CD4-positive, alpha-beta T cell treated with Interferon gamma for 1 hour (primary cell): ENCODE measurements around the gene CIB1.

Experiments used
- DNase-seq: peaks from one replicate; pipeline ENCODE4 v3.0.0-alpha.2; 2020

Gene CIB1

DNA sequence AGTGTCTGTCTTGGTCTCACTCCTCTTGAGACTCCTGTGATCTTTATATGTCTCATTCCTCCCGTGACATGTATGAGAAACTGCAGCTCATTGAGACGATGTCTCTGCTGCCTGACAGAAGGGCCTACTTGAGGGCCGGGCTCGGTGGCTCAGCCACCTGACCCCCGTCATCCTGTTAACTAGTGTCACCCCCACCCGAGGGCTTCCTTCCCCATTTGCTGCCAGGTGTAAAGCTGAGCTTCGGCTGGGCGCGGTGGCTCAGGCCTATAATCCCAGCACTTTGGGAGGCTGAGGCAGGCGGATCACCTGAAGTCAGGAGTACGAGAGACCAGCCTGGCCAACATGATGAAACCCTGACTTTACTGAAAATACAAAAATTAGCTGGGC, 19.9 kb downstream of the CIB1 start:
- peak; percentile 53 for DNase-seq

DNA sequence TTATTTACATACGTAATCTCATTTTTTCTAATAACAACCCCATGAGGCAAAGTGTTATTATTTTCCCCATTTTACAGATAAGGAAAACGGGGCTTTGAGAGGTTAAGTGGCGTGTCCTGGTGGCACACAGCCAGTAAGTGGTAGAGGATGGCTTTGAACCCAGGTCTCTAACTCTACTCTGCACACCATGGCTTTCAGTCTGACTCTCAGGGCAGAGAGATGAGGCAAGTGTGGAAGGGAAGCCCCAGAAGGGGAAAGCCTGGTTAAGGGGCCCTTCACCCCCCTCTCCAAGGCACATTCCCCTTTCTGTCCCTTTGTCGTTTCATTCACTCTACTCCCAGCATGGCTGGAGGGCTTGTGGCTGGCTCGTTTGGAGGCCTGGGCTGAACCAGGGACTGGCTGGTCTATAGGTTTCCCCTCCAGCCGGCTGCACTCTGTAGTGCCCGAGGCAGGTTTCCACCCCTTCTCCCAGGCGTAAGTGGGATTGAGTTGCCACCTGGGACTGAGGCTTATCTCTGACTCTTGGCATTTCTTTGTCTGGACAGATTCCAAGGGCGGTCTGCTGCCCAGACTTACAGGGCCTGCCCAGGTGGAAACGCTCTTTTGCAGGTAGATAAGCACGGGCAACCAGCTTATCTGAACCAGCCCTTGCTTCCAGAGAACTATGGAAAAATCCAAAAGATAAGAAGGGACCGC, 20.5 kb downstream of the CIB1 start:
- DNase-seq = no peak

DNA sequence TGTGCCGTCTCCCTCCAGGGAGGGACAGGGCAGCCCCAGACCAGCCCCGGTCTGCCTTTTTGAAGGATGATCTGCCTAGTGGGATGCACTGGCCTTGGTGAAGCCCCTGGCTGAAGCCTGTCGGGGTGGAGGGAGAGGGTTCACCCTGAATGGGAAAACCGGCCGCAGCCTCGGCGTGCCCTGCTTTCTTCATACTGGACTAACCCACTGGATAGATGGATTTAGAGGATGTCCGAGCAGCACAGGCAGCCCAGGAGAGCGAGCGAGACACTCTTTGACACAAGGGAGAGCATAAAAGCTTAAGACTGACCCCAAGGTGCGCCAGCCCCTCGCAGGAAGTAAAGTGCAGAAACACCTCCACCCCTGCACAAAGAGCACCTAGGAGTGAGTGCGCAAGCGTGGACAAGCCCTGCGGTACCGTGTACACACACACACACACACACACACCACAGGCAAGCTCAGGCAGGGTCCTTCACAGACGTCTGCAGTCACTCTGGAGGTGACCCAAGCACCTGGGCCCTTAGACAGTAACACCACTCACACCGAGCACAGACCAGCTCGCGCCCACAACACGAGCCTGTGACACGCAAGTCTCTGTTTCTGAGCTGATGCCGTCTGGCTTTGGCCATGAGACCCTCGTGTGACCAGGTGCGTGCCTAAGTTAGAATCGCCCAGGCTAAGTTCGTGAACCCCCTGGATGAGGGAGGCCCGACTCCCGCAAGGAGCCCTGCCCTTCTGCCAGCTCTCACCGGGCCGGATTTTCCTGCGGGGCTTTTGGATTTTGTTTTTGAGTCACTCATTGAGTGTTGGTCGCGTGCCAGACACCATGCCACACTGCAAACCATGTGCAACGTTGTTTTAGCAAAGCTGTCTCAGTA, 21.3 kb downstream of the CIB1 start:
- DNase-seq = no peak

DNA sequence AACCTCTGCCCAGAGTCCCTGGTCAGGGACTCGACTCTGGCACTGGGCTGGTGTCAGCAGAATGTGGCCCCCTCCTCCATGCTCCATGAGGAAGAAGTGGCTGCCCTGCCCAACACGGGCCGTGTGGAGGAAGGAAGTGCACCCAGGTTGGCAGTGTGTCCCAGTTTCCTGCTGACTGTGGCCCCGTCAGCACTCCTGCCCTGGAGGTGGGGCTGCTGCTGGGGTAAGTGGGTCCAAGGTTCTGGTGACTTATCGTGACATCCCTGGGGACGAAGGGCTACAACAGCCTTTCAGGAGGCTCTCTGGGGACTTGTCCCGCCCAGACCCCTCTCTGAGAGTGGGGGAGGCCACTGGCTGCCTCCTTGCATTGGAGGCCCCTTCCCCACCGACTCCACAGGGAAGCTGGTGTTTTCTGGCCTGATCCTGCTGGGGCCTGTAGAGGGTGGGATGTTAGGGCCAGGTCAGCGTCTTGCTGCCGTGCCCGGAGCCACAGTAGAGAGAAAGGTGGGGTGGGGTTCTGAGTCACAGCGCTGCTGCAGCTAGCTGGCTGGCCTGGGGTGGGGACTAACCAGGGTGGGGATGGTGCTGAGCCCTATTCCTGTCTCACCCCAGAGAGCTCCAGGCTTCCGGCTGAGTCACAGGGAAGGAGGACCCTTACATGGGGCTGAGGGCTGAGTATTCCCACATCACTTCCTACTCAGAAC, 22.1 kb downstream of the CIB1 start:
- DNase-seq = no peak

DNA sequence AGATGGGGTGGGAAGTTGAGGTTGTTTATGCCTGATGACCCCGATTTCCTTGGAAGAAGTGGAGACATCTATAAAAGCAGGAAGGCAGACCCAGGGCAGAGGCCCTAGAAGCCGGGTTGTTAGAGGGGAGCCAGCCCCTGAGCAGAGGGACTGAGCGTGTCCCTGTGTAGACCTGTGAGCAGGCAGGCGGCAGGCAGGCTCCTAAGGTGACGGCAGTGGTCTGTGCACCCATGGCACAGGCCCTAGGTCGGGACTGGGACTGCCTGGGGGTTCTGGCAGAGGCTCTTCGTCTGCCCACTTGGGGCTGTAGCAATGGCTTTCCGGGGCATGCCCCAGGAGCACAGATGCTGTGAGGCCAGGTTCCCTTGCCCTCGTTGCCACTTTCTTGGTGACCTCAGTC, 22.7 kb downstream of the CIB1 start:
- DNase-seq = no peak

DNA sequence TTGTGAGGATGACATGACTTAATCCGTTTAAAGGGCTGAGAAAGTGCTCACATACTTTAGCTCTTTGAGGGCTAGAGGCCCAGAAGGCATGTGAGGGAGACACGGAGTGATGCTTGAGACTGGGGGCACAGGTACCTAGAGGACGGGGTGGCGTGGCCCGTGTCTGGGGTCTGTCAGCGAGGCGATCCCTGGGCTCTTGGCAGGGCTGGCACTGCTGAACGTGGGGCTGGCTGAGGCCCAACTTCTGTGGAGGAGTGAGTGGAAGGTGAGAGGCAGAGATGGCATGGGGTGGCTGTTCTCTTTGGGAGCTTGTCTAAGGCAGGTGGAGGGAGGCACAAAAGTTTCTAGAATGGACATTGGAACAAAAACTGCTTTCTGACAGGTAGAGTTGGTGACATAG, 23.1 kb downstream of the CIB1 start:
- DNase-seq = no peak

DNA sequence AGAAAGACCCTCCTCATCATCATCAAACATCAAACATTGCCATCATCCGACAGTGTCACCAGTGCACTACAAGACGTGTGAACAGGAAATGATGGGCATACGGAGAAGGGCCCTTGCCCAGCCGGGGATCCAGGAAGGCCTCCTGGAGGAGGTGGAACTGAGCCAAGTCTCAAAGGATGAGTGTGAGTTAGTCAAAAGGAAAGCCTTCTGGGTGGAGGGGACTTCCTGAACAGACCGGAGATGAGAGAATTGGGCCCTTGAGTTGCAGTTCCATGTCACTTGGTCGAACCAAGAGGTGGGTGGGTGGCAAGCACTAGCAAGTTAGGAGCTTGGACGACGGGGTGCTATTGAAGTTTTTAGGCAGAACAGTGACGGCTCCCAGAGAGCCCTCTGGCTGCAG, 24.1 kb downstream of the CIB1 start:
- no peak for DNase-seq

DNA sequence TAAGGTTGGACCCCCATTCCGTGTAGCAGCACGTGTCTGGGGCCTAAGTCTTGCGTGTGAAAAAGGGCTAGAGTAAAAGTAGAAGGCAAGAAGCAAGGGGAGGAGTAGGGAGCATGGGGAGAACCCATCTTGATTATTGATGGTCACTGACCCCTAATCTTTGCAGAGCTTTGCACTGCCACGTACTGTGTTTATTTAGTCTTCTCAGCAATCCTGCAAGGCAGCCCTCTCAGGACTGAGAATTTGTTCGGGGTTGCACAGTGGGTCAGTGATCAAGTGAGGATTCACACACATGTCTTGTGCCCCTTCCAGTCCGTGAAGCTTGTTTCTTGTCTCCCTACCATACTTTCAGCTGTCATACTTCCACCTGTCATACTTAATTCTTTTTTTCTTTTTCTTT, 25.4 kb downstream of the CIB1 start:
- DNase-seq = no peak

DNA sequence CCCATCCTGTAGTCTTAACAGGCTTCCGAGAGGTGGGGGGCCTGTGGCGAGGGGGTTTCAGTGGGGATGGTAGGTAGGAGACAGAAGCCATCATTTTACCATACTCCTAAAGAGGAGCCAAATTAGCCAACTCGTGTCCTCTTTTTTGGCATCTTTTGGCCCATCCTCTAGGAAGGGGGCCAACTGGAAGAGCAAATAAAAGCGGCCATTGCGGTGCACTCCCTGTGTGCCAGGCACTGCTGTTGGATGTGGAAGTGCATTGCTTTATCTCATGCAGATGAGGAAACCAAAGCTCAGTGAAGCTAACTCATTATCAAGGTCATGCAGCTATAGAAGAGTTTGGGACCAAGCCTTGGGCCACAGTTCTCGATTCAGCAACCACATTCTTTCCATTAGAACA, 26.5 kb downstream of the CIB1 start:
- no peak for DNase-seq

DNA sequence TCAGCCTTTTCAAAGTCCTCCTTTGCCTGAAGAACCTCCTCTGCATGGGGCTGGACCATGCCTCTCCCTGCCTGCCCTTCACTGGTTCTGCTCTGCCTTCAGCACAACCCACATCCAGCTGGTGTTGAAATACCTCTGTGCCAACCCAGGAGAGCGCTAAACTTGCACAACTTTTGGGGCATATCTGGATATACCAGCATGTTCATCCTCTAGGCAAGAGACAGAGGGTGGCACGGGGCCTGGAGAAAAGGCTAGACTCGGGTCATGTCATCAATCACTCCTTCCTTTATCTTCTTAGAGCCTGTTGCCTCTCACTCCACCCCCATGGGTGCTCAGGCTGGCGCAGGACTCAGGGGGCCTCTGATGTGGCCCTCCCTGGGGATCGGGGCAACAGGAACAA, 27.9 kb downstream of the CIB1 start:
- DNase-seq = peak; percentile 16

DNA sequence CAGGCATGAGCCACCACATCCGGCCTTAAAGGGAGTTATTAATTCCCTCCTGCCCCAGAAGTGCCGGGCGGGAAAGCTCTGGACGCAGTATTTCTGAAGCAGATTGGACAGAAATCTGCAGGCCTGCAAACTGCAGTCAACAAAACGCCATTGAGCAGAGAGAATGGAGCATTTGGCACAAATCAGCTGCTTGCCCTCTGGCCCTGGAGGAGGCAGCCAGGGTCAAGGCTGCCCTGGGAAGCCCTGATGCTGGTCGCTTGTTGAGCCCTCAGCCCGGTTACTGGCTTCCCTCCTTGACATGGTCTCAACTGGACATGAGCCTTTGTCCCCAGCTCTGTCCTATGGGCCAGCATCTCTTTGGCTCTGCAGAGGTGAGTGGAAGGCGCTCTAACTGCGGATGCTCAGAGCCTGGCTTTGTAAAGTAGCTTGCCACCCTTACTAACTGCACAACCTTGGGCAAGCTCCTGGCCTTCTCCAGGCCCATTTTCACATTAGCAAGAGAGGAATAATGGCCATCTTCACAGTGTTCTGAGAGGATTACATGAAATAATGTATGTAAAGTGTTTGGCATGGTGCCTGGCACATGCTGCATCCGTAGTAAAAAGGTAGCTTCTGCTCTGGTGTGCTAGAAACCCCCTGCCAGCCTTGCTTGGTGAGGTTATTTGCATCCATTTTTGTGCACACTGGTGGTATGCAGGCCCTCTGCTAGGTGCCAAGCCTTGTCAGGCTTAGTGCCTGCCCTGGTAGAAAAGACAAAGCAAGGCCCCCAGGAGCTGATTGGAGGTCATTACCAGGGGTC, 28.5 kb downstream of the CIB1 start:
- no peak for DNase-seq

DNA sequence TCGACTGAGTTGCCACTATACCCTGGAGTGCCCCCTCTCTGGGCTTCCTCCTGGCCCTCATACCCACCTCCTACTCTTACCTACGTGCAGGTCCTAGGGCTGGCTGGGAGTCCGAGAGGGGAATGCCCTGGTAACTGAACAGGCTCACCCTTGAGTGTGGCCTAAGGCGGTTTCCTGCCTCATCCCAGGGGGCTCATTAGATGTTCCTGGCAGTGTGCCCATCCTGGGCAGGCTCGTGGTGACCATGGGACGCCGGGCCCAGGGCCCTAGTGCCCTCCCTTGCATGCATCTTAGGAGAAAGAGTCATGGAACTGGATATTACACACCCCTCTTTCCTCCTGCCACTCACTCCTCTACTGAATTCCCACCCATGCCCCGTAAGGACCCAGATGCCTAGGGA, 29.8 kb downstream of the CIB1 start:
- no peak for DNase-seq

DNA sequence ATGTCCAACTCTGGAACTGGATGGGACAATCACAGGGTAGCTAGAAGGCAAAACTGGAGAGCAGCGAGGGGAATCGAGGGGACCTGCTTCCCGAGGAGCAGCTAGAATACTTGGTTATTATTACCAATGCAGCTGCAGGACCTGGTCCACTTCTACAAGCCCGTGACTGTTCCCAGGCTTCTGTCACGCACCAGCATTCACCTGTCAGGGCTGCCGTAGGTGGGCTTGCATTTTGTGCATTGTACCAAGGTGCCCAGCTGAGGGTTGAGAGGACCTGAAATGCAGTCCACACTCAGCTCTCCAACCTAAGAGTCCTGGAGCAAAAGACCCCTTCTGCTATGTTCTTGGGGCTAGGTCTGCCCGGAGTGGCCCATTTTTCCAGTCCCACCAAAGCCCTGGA, 30.3 kb downstream of the CIB1 start:
- DNase-seq = no peak

DNA sequence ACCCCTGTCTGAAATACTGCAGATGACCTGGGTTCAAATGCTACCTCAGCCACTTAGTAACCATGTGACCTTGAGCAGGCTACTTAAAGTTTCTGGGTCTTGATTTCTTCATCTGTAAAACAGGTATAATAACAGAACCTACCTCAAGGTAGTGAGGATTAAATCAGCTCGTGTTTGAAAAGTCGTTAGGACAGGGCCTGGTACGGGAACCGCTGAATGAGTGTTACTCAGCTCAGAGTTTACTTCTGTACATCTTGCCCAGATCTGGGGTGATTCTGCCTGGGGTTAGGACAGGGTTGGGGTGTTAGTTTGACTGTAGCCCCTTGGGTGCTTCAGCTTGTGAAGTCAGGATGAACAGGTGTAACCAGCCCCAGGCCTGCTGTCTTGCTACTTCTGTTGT, 30.8 kb downstream of the CIB1 start:
- DNase-seq = no peak

DNA sequence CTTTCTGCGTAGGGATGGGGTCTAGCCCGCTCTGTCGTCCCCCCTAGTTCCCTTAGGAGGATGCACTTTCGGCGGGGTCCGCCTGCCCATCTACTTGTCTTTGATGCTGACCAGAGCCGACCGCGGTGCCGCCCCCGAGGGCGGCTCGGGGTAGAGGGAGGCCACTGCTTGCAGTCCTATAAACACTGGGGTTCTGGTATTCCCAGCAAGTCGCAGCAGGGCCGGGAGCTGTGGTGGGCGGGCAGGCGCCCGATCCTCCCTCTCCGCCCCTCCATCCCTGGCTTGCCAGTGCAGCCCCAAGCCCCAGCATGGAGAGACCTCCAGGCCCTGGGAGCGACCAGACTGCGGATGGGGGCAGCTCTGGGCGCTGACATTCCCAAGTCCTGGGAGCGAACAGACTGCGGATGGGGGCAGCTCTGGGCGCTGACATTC, 31.8 kb downstream of the CIB1 start:
- DNase-seq = no peak

DNA sequence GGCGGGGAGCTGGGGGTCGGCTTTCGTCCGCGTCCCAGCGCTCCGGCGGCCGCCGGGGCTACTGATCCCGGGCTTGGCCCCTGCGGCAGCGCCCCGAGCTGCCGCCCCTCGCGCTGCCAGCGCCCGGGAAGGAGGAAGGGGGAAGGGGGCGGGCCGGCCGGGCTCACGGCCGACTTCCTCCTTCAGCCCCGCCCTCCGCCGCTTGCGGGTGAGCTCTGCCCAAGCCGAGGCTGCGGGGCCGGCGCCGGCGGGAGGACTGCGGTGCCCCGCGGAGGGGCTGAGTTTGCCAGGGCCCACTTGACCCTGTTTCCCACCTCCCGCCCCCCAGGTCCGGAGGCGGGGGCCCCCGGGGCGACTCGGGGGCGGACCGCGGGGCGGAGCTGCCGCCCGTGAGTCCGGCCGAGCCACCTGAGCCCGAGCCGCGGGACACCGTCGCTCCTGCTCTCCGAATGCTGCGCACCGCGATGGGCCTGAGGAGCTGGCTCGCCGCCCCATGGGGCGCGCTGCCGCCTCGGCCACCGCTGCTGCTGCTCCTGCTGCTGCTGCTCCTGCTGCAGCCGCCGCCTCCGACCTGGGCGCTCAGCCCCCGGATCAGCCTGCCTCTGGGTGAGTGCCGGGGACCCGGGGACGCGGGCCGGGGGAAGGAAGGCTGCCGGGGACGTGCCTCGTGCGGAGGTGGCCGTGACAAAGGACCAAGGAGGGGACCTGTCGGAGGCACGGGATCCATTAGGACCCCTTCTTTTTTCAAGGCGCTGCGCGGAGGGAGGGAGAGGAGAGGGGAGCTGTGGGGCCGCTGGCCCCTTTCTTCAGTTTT, 32.4 kb downstream of the CIB1 start, which contains the start of gene SEMA4B:
TSS of gene SEMA4B (plus strand) at position 201 of the 814 bp plus-strand sequence. CDS start at position 450, 249 bp downstream.
- DNase-seq = peak; percentile 69

DNA sequence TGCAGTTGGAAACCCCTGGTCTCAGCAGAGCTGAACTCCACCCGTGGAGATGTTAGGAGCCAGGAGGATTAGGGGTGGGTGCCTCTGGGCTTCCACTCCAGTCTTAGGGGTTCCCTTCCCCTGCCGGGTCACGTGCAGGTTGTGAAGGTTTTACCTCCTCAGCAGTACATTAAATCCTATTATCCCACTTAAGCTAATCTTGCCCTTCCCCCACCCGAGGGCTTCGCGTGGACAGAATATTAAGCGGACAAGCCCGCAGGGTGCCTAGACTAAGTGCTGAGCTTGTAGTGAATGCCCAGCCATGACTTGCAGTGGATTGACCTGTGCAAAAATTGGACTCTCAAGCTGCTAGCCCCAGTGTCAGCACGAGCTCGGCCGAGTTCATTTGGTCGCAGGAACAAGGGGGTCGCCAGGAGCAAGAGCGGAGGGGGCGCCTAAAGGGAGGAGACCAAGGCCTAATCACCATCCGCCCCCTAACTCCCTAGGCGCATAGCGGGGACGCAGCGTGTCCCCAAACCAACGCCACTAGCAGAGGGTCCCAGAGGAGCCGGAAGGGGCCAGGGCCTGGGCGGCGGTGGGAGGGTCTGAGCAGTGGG, 33.1 kb downstream of the CIB1 start:
- no peak for DNase-seq

DNA sequence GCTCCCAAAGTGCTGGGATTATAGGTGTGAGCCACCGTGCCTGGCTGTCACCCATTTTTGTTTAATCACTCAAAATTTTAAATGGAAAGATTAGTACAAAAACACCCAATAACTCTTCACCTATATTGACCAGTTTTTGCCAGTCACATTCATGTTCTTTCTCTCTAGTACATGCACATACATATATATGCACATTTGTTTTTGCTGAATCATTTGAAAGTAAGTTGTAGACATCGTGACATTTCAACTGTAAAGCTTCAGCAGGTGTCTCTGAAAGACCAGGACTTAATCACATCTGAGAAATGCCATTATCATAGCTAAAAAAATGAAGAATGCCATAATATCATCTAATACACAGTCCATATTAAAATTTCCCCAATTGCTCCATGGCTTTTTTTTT, 39.1 kb downstream of the CIB1 start:
- DNase-seq = no peak

DNA sequence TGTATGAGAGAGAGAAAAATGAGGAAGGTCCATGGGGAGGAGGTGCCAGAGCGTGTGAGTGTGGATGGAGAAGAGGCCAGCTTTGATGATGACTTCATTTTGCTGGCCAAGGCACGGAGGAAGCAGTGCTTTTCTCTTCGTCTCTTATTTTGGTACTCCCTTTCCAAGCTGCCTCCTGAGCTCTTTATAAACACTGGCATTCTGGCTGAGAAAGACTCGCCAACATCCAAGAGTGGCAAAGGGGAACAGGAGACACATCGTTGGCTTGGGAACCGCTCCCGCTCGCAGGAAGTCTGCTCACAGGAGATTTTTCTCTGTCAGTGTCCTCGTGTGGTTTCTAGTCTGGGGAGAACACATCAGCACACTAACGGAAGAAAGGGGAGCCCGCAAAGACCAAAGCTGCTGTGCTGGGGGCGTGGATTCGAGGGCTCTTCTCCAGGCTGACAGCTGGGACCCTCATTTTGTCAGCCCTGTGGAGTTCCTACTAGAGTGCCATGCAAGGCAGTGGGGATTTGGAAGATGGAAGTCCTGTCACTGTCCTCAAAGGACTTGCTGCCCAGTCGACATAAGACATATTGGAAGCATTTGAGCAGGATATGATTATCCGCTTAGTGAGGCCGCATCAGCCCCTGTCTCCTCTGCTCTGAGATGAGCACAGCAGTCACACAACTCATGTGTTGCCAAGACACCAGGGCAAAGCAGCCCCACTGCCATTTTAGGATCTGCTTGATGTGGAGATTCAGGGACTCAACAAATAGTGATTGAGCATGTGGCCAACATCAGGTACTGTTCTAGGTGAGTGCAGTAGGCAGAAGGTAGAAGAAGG, 40.6 kb downstream of the CIB1 start:
- DNase-seq = no peak

DNA sequence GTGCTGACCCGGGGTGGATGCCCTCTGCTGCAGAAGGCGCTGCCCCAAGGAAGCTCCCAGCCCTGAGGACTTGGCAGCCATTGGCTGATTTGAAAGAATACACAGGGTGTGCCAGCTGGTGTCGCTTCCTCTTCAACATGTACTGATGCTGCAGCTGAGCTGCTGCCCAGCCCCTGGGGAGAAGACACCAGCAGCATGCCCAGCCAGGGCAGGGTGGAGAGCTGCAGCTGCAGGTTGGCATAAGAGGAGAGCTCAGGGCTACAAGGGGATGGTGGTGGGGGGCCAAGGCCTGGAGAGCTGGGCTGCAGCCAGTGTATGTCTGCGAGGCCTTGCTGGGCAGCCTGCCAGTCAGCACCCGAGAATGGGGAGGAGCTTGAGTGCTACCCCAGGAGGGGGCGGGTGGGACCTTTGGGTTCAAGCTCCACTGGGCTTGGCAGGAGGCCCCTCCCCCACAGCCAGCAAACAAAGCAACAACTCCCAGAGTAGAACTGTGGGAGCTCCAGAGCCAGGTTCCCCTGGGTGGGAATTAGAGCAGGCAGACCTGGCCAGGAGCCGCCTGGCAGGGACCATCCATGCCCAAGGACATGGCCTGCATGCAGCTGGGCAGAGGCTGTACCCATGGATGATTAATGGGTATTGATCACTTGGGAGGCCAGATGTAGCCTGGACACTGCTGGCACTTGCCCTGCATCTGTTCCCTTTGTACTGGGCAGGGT, 41.8 kb downstream of the CIB1 start:
- peak; percentile 77 for DNase-seq
